HK-2 (cell line): Measurements from ENCODE around the gene ZNF451.

Experiments used
- DNase-seq: peaks from one replicate; pipeline ENCODE4 v3.0.0-alpha.2; 2018; ENCODE audit not compliant: unreplicated experiment

Gene ZNF451

GRCh38 chr6:57207872-57208271 lies 117.9 kb downstream of the ZNF451 start:
- DNase-seq = no peak

- no peak for DNase-seq
These were observed 119.0 kb downstream of the ZNF451 start for GRCh38 chr6:57209030-57209429.

- no peak for DNase-seq
These were observed 120.1 kb downstream of the ZNF451 start for GRCh38 chr6:57210060-57210459.

- no peak for DNase-seq
These were observed 125.3 kb downstream of the ZNF451 start for GRCh38 chr6:57215260-57215659.

GRCh38 chr6:57216235-57217101 lies 126.5 kb downstream of the ZNF451 start:
- no peak for DNase-seq

GRCh38 chr6:57217270-57217669 lies 127.3 kb downstream of the ZNF451 start:
- DNase-seq = no peak
